ENCODE results near the gene PCDHGA6.
"Not testable (repeated sequence)": the region's sequence is repeated elsewhere in the genome, so short reads cannot be mapped to it uniquely, and the experiment has no call there.

PCDHGA6 gene

GRCh38 chr5:141394401-141395187 is 20.9 kb downstream of the PCDHGA6 start:
- not testable (repeated sequence) for DNase-seq

- peak in 3 of 6 experiments; percentile 17 to 36 (median 33) for DNase-seq
Observed at GRCh38 chr5:141397756-141398551, 24.3 kb downstream of the PCDHGA6 start, which contains the start of gene PCDHGB5. Gene PCDHGB5 (plus strand): TSS chr5:141397947. CDS start chr5:141398128, 181 bp downstream.

- no peak for DNase-seq
Observed at GRCh38 chr5:141398608-141399007, 24.9 kb downstream of the PCDHGA6 start.

- no peak for DNase-seq
Observed at GRCh38 chr5:141399555-141400258, 26.0 kb downstream of the PCDHGA6 start.

GRCh38 chr5:141402553-141403243 is 29.0 kb downstream of the PCDHGA6 start, which contains the start of gene PCDHGA9:
Gene PCDHGA9 (plus strand): TSS chr5:141402778. CDS start chr5:141402953, 175 bp downstream.
- no peak for DNase-seq

GRCh38 chr5:141403387-141403786 is 29.7 kb downstream of the PCDHGA6 start:
- no peak for DNase-seq

- peak in 3 of 6 experiments; percentile 23 to 37 (median 24) for DNase-seq
Observed at GRCh38 chr5:141407790-141408505, 34.3 kb downstream of the PCDHGA6 start, which contains the start of gene PCDHGB6. Gene PCDHGB6 (plus strand): TSS chr5:141408021. CDS start chr5:141408203, 182 bp downstream.

GRCh38 chr5:141409598-141410306 is 36.1 kb downstream of the PCDHGA6 start:
- DNase-seq, result no peak

GRCh38 chr5:141411575-141411974 is 37.9 kb downstream of the PCDHGA6 start:
- no peak for DNase-seq

GRCh38 chr5:141412854-141413539 is 39.3 kb downstream of the PCDHGA6 start, which contains the start of gene PCDHGA10:
Gene PCDHGA10 (plus strand): TSS chr5:141412987. CDS start chr5:141413176, 189 bp downstream.
- DNase-seq, result peak in 5 of 6 experiments; percentile 21 to 56 (median 31)

GRCh38 chr5:141413540-141414069 is 39.9 kb downstream of the PCDHGA6 start:
- DNase-seq, result no peak

GRCh38 chr5:141414548-141415274 is 41.0 kb downstream of the PCDHGA6 start:
- not testable (repeated sequence) for DNase-seq

- DNase-seq, result not testable (repeated sequence)
Observed at GRCh38 chr5:141415275-141415618, 41.6 kb downstream of the PCDHGA6 start.

GRCh38 chr5:141417494-141418172 is 43.9 kb downstream of the PCDHGA6 start, which contains the start of gene PCDHGB7:
Gene PCDHGB7 (plus strand): TSS chr5:141417677. CDS start chr5:141417860, 183 bp downstream.
- peak in 3 of 6 experiments; percentile 18 to 28 (median 27) for DNase-seq

- DNase-seq, result no peak
Observed at GRCh38 chr5:141419074-141419880, 45.6 kb downstream of the PCDHGA6 start.

- peak in 3 of 6 experiments; percentile 5 to 57 (median 33) for DNase-seq
Observed at GRCh38 chr5:141420855-141421488, 47.3 kb downstream of the PCDHGA6 start, which contains the start of gene PCDHGA11. Gene PCDHGA11 (plus strand): TSS chr5:141421051. CDS start chr5:141421228, 177 bp downstream.

- DNase-seq, result no peak
Observed at GRCh38 chr5:141421489-141421855, 47.8 kb downstream of the PCDHGA6 start.
